GM23338 (cell line): ENCODE measurements around the gene KLF9.

Source experiments
- CREB1 ChIP-seq: fragments of 250-450 bp; sonication (Bioruptor Pico); IDR thresholded peaks from 2 replicates; pipeline ENCODE4 v1.5.0; 2020; ENCODE audit warnings: low read depth, mild to moderate bottlenecking, moderate library complexity
- EZH2 ChIP-seq: fragments of 200-600 bp; sonication (generic); IDR thresholded peaks from one replicate; pipeline ENCODE4 v1.8.0; 2017; ENCODE audit warnings: antibody characterized with exemption, mild to moderate bottlenecking, low read depth; ENCODE audit not compliant: unreplicated experiment
- EZH2phosphoT487 ChIP-seq: fragments of 200-600 bp; sonication (generic); IDR thresholded peaks from one replicate; pipeline ENCODE4 v1.8.1; 2018; ENCODE audit warnings: antibody characterized with exemption; ENCODE audit not compliant: unreplicated experiment
- JUNB ChIP-seq: IDR thresholded peaks from one replicate; pipeline ENCODE4 v1.6.1; 2016; ENCODE audit warnings: antibody characterized with exemption; ENCODE audit not compliant: unreplicated experiment
- POLR2AphosphoS5 ChIP-seq: IDR thresholded peaks from 2 replicates; pipeline ENCODE4 v1.6.1; 2016; ENCODE audit warnings: antibody characterized with exemption, low read depth
- STAT1 ChIP-seq: IDR thresholded peaks from one replicate; pipeline ENCODE4 v1.6.1; 2016; ENCODE audit warnings: antibody characterized with exemption; ENCODE audit not compliant: unreplicated experiment
- ZNF114 ChIP-seq: fragments of 250-450 bp; sonication (Bioruptor Pico); IDR thresholded peaks from 2 replicates; pipeline ENCODE4 v1.5.0; 2020; ENCODE audit warnings: mild to moderate bottlenecking, moderate library complexity
- ZNF331 ChIP-seq: fragments of 250-450 bp; sonication (Bioruptor Pico); IDR thresholded peaks from 2 replicates; pipeline ENCODE4 v1.5.0; 2020; ENCODE audit warnings: low read depth, mild to moderate bottlenecking, moderate library complexity
- TF ChIP-seq, protein P1 (sequence below), 2 experiments: fragments of 200-600 bp in 1 of 2; sonication (generic) in 1 of 2; conservative IDR thresholded peaks; 2 replicates each; pipeline versions ENCODE4 v1.5.1 to v1.6.1; 2016 to 2017; ENCODE audit warnings: antibody characterized with exemption in 2 of 2, low read depth in 2 of 2, mild to moderate bottlenecking in 2 of 2, moderate library complexity in 1 of 2
- TF ChIP-seq, protein P2 (sequence below): IDR thresholded peaks from one replicate; pipeline ENCODE4 v1.6.1; 2018; ENCODE audit warnings: antibody characterized with exemption; ENCODE audit not compliant: unreplicated experiment
- TF ChIP-seq, protein P3 (sequence below): IDR thresholded peaks from 2 replicates; pipeline ENCODE4 v1.6.1; 2016; ENCODE audit warnings: antibody characterized with exemption

DNA sequence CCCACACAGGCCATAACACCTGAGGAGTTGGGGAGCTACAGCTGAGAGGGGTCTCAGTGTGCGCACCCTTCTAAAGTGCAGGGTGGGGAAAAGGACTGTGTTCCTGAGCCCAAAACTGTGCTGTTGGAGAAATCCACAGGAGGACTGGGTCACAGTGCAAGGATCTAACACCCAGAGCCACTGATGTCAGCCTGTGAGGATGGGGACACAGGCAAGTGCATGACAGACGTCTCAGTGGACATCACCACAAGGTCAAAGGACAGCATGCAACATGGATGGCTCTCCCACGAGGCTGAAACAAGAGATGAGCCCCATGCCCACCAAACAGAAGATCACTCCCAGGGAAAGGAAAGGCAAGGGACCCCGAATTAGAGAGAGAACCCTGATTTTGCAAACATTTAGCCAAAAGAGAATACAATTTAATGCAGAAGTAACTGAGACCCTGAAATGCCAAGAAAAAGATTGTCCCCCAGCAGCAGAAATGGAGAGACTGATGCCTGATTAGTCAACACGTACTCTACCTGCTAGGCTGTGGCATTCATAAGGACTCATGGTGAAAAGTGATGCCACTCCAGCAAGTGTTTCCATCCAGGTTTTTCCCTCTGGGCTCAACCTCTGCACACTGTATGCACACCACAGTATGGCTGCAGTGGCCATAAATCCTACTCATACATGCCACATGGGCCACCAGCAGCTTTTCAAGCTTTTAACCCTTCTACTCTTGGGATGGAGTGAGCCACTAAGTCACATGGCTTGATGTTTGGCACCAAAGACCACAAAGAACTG is 14.2 kb downstream of the KLF9 start:
- TF ChIP-seq, protein P1, sequence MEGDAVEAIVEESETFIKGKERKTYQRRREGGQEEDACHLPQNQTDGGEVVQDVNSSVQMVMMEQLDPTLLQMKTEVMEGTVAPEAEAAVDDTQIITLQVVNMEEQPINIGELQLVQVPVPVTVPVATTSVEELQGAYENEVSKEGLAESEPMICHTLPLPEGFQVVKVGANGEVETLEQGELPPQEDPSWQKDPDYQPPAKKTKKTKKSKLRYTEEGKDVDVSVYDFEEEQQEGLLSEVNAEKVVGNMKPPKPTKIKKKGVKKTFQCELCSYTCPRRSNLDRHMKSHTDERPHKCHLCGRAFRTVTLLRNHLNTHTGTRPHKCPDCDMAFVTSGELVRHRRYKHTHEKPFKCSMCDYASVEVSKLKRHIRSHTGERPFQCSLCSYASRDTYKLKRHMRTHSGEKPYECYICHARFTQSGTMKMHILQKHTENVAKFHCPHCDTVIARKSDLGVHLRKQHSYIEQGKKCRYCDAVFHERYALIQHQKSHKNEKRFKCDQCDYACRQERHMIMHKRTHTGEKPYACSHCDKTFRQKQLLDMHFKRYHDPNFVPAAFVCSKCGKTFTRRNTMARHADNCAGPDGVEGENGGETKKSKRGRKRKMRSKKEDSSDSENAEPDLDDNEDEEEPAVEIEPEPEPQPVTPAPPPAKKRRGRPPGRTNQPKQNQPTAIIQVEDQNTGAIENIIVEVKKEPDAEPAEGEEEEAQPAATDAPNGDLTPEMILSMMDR (conservative IDR thresholded peaks at IDR 0.05; ENCODE audit: low read depth in 2 of 2) = no peak
- TF ChIP-seq EZH2 (no peak), EZH2phosphoT487 (no peak), POLR2AphosphoS5 (no peak), JUNB (no peak), CREB1 (CRISPR knock-in tag) (no peak), ZNF114 (CRISPR knock-in tag) (no peak), STAT1 (no peak), ZNF331 (CRISPR knock-in tag) (no peak)
- TF ChIP-seq, protein P2, sequence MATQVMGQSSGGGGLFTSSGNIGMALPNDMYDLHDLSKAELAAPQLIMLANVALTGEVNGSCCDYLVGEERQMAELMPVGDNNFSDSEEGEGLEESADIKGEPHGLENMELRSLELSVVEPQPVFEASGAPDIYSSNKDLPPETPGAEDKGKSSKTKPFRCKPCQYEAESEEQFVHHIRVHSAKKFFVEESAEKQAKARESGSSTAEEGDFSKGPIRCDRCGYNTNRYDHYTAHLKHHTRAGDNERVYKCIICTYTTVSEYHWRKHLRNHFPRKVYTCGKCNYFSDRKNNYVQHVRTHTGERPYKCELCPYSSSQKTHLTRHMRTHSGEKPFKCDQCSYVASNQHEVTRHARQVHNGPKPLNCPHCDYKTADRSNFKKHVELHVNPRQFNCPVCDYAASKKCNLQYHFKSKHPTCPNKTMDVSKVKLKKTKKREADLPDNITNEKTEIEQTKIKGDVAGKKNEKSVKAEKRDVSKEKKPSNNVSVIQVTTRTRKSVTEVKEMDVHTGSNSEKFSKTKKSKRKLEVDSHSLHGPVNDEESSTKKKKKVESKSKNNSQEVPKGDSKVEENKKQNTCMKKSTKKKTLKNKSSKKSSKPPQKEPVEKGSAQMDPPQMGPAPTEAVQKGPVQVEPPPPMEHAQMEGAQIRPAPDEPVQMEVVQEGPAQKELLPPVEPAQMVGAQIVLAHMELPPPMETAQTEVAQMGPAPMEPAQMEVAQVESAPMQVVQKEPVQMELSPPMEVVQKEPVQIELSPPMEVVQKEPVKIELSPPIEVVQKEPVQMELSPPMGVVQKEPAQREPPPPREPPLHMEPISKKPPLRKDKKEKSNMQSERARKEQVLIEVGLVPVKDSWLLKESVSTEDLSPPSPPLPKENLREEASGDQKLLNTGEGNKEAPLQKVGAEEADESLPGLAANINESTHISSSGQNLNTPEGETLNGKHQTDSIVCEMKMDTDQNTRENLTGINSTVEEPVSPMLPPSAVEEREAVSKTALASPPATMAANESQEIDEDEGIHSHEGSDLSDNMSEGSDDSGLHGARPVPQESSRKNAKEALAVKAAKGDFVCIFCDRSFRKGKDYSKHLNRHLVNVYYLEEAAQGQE = no peak
- TF ChIP-seq, protein P3, sequence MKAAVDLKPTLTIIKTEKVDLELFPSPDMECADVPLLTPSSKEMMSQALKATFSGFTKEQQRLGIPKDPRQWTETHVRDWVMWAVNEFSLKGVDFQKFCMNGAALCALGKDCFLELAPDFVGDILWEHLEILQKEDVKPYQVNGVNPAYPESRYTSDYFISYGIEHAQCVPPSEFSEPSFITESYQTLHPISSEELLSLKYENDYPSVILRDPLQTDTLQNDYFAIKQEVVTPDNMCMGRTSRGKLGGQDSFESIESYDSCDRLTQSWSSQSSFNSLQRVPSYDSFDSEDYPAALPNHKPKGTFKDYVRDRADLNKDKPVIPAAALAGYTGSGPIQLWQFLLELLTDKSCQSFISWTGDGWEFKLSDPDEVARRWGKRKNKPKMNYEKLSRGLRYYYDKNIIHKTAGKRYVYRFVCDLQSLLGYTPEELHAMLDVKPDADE = no peak
